Inflammatory macrophage treated with lipopolysaccharide for 4 hours (primary cell): ENCODE data around the gene SLC25A30.
A peak's percentile ranks its signal among the peaks of the same experiment; 100 is the strongest.
"Not testable (repeated sequence)": the region's sequence is repeated elsewhere in the genome, so short reads cannot be mapped to it uniquely, and the experiment has no call there.

Experiments used
- DNase-seq: peaks from one replicate; pipeline ENCODE4 v3.0.0-alpha.2; 2020

SLC25A30 gene

DNA sequence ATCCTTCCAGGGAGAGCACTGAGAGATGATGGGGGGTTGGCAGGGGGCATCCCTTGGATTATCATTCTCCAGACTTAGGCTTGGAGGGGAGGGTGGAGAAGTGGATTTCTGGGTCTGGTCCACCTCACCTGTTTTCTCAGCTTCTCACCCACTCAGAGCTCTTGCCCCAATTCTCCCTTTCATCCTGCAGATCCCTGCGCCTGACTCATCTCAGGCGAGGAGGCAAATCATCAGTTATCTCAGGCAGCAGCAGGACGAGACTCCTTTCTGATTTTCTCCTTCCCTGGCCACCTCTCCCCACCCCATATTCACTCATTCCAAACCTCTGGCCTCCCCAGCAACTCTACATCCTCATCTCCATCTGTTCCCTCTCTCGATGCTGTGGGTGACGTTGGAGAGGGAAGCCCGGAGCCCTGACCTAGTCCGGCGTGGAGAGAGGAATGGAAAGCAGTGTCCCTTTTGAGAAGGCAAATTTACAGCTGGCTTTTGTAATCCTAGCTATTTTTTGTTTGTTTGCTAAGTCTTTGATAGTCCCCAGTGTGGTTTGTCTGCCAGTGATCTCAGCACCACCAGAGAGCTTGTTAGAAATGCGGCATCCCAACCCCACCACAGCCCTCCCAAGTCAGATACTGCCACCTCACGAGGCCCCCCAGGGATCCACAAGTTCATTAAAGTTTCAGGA is 53.2 kb downstream of the SLC25A30 start:
- DNase-seq, result no peak

DNA sequence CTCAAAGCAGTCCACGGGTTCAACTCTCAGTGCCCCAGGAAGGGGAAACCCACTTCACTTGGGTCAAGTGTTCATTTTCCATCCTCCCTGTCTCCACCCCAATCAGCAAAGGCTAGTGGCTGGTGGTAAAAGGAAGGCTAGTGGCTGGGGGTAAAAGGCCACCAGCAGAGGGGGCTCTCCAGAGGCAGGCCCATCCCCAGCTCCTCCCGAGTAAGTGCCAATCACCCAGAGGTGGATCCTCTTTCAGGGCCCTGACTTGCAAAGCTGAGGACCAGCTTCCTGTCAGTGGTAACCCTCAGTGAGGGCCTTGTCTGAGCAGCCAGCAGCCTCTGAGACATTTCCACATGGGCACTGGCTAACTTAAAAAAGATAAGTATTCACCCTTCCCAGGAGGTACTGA is 55.2 kb downstream of the SLC25A30 start:
- no peak for DNase-seq

DNA sequence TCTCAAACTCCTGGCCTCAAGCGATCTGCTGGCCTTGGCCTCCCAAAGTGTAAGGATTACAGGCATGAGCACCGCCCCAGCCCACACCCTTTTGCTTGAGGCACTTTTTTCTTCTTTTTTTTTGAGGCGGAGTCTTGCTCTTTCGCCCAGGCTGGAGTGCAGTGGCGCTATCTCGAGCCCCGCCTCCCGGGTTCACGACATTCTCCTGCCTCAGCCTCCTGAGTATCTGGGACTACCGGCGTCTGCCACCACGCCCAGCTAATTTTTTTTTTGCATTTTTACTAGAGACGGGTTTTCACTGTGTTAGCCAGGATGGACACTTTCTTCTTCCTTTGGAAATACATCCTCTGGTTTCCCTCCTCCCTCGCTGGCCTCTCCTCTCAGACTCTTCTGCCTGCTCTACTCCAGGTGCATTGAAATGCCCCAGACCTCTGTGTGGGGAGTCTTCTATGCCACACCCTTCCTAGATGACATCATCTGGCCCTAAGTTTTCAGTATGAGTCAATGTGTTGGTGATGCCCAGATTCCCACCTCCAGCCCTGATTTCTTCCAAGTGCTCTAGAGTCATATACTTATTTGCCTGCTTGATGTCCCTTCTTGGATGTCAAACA is 56.5 kb downstream of the SLC25A30 start:
- no peak for DNase-seq

DNA sequence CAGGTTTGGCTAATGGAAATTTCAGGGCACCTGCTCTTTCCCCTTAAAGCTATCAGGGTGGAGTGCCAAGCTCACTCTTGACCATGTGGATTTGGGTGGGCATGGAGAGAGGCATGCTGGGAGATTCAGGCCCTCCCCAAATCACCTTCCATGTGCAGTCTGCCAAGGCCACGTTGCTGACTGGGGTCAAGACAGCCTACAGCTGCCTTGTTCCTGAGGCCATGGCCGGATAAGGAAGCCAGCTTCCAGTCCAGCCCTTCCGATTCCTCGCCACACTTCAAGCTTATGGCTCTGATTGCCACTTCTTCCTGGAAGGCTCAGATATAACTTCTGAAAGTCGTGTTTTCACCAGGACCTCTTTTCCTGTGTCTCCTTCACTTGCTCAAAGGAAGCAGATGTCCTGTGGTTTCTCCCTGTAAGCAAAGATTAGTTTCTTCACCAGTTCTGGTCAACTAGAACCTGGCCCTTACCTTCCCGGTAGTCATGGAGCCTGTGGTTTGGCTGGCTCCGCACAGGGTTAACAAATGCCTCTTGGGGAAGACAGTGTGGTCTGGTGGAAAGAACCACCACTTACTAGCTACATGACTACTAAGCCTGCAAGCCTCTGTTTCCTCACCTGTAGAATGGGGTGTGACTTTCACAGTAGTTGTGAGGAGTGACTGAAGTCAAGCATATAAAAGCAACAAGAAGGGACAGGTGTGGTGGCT is 61.1 kb downstream of the SLC25A30 start:
- no peak for DNase-seq

DNA sequence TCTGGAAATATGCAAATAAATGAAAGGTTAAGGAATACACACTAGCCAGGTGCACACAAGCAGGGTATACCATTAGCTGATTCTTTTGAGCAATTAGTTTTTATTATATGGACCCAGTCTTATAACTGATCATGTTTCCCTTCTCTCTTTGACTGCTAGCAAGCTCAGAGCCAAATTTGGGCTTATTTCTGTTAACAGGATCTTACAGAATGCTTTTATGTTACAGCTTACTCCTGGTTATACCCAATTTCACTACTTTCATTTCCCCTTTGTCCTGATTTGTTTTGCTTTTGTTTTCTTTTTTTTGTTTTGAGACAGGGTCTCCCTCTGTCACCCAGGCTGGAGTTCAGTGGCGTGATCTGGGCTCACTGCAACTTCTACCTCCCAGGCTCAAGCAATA is 64.3 kb downstream of the SLC25A30 start:
- DNase-seq, result peak; percentile 57

DNA sequence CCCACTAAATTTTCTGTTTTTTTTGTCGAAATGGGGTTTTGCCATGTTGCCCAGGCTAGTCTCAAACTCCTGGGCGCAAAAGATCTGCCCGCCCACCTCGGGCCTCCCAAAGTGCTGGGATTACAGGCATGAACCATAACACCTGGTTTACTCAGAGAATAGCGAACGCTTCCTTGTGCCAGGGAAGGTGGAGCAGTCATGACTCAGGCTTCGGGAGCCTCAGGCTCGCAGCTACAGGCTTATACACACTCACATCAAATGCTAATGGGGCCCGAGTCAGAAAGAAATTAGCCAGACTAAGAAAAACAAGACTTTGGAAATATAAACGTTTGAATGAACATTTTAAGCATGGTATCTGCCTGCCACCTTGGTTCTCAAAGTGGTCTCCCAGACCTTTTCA is 66.1 kb downstream of the SLC25A30 start:
- DNase-seq, result no peak

DNA sequence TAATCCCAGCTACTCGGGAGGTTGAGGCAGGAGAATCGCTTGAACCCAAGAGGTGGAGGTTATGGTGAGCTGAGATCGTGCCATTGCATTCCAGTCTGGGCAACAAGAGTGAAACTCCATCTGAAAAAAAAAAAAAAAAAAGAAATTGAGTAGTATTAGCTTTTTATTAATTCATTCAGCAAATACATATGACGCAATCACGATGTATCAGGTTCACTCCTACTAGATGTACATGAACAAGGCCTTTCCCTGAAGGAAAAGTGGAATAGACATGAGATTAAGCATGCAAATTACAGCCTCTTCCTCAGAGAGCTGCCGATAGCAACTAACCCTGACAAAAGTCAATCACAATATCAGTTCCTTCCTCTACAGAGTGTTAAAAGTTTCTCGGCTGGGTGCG is 68.0 kb downstream of the SLC25A30 start:
- DNase-seq, result no peak

DNA sequence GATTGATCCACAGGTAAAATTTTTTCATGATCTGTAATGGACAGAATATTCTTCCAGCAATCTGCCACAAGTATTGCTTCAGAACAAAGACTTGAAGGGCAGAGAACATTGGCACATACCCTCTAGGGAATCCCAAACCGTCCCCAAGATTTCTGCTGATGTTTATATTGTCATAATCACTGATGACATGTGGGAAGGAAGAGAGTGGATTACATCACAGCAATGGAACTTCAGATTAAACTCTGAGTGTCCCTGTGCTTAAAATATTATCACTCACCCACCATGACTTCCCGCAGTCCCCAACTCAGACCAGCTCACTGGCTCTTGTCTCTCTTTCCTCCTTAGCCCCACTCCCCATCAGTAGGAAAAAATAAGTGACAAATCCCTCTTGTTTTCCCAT is 68.7 kb downstream of the SLC25A30 start:
- DNase-seq, result peak; percentile 83

DNA sequence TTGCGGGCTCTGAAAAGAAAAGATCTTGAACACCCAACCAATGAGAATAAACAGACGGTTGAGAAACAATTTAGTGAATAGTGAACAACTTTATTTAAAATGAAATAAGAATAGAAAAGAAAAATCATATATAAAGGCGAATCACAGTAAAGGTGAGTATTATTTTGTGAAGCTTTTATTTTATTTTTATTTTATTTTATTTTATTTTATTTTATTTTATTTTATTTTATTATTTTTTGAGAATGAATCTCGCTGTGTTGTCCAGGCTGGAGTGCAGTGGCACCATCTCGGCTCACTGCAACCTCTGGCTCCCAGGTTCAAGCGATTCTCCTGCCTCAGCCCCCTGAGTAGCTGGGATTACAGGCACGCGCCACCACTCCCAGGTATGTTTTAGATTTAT is 74.1 kb downstream of the SLC25A30 start:
- DNase-seq, result not testable (repeated sequence)
